Heart left ventricle (tissue), 13 donors: ENCODE data around the gene ZFR2.

Experiments
- POLR2A ChIP-seq, 2 donors: fragments of 450-650 bp; IDR thresholded peaks; one replicate each; pipeline ENCODE4 v1.6.1; 2017; ENCODE audit warnings: antibody characterized with exemption in 2 of 2, mild to moderate bottlenecking in 2 of 2, moderate library complexity in 2 of 2
- TF ChIP-seq, protein P1 (sequence below), 12 donors: fragments of 200-600 bp; sonication (generic) in 4 of 12; IDR thresholded peaks; one replicate each; pipeline versions ENCODE4 v1.5.0 to v1.8.0; 2018 to 2022; ENCODE audit warnings: antibody characterized with exemption in 12 of 12, mild to moderate bottlenecking in 5 of 12
- donor health status: ischemic (EF 13 %, LVEDD 7.1; RV severe dilation, severe dysfunction).
- donor health status: DM: no; HTN: yes; CAD: no.
- donor health status: DM: no; HTN: no; CAD: no.
- donor health status: ischemic (EF 25% LVEDD 6.9; RV normal size, moderate dysfunction).
- donor health status: ischemic (EF 25% LVEDD 5.7; RV mildly dilated, moderate dysfunction).
- donor health status: ischemic (EF 35%, LVEDD 5.7; RV mildly dilated, moderate dysfunction).
- donor health status: nonischemic (EF 11% LVEDD 7.7; RV severe dilation, severe dysfunction).
- donor health status: DM: yes; HTN: yes; CAD: no.
- donor health status: PGD.
- donor health status: ischemic (EF 29% LVEDD 5.4; RV normal size, mild dysfunction).
- donor health status: nonischemic (EF 23%, LVEDD 6.1; RV moderate dilation, normal function).

DNA sequence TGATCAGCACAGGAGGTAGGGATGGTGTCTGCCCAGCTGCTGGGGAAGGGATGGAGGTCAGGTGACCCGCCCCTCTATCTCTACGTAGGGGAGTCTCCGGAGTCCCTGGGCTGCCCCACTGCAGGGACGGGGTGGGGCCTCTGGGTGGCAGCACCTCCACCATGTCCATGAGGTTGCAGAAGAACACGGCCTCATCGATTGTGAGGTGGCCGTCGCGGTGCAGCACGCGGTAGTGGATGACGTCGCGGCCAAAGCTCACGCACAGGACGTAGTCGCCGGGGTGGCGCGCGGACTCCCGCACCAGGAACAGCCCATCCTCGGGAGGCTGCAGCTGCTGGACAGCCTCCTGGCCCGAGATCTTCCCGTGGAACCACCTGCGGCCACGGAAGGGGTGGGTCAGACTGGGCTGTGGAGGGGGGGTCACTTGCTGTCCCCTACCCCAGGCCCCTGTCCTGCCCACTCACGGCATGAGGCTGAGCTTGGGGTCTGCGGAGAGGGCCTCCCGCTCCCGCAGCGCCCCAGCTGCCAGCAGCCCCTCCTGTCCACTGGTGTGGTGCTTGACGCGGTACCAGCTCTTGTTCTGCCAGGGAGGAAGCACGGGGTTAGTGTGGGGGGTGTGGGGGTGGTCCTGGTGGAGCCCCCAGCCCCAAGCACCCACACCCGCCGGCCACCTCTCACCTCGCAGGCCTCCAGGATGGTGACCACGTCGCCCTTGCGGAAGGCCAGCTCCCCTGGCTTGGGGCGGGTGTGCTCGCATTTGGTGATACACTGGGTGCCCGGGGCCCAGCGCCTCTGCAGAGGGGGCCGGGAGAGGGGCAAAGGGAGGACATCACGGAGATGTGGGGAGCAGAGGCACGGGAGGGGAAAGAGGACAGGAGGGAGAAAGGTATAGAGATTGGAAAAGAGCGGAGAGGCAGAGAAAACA, 84.9 kb downstream of the ZFR2 start:
- TF ChIP-seq, protein P1, sequence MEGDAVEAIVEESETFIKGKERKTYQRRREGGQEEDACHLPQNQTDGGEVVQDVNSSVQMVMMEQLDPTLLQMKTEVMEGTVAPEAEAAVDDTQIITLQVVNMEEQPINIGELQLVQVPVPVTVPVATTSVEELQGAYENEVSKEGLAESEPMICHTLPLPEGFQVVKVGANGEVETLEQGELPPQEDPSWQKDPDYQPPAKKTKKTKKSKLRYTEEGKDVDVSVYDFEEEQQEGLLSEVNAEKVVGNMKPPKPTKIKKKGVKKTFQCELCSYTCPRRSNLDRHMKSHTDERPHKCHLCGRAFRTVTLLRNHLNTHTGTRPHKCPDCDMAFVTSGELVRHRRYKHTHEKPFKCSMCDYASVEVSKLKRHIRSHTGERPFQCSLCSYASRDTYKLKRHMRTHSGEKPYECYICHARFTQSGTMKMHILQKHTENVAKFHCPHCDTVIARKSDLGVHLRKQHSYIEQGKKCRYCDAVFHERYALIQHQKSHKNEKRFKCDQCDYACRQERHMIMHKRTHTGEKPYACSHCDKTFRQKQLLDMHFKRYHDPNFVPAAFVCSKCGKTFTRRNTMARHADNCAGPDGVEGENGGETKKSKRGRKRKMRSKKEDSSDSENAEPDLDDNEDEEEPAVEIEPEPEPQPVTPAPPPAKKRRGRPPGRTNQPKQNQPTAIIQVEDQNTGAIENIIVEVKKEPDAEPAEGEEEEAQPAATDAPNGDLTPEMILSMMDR (IDR thresholded peaks at IDR 0.05), result peak in 11 of 12 donors; percentile 11 to 46 (median 24)
- no peak for TF ChIP-seq POLR2A (IDR thresholded peaks at IDR 0.05)
